Epithelial cell of prostate (primary cell): ENCODE measurements around the gene INSC.

Experiments
- DNase-seq: peaks from one replicate; pipeline ENCODE4 v3.0.0-alpha.2; 2011; ENCODE audit warnings: low read depth, low spot score
- H3K27ac ChIP-seq: fragments of 450-650 bp; 2 replicates; pipeline ENCODE4 v1.5.1; 2017; ENCODE audit warnings: mild to moderate bottlenecking

The INSC gene

GRCh38 chr11:15107730-15108515 lies 6.8 kb upstream of the INSC start:
- H3K27ac ChIP-seq = peak overlapping the region; percentile 89
- DNase-seq = no peak

- H3K27ac ChIP-seq = peak overlapping the region; percentile 89
Measured at GRCh38 chr11:15108592-15109130, 6.1 kb upstream of the INSC start.

GRCh38 chr11:15109602-15110001 lies 5.1 kb upstream of the INSC start:
- no peak for DNase-seq
- no peak overlapping the region for H3K27ac ChIP-seq

More at GRCh38 chr11:15108592-15109130, 6.1 kb upstream of the INSC start:
- no peak for DNase-seq

- no peak for DNase-seq
- no peak overlapping the region for H3K27ac ChIP-seq
Measured at GRCh38 chr11:15111215-15111614, 3.5 kb upstream of the INSC start.

- DNase-seq = no peak
- H3K27ac ChIP-seq = no peak overlapping the region
Measured at GRCh38 chr11:15112131-15112541, 2.6 kb upstream of the INSC start.

- DNase-seq = no peak
- H3K27ac ChIP-seq = no peak overlapping the region
Measured at GRCh38 chr11:15113381-15113780, 1.3 kb upstream of the INSC start.

GRCh38 chr11:15115686-15116085 lies 963 bp downstream of the INSC start:
- H3K27ac ChIP-seq = no peak overlapping the region
- DNase-seq = no peak

- H3K27ac ChIP-seq = no peak overlapping the region
- no peak for DNase-seq
Measured at GRCh38 chr11:15117751-15118150, 3.0 kb downstream of the INSC start.

- no peak overlapping the region for H3K27ac ChIP-seq
- no peak for DNase-seq
Measured at GRCh38 chr11:15118431-15118830, 3.7 kb downstream of the INSC start.

GRCh38 chr11:15119352-15119751 lies 4.6 kb downstream of the INSC start:
- peak overlapping the region; percentile 35 for H3K27ac ChIP-seq
- DNase-seq = no peak

- DNase-seq = no peak
- peak overlapping the region; percentile 35 for H3K27ac ChIP-seq
Measured at GRCh38 chr11:15119826-15120225, 5.1 kb downstream of the INSC start.

GRCh38 chr11:15123849-15124248 lies 9.1 kb downstream of the INSC start:
- DNase-seq = peak; percentile 58
- H3K27ac ChIP-seq = peak overlapping the region; percentile 45

GRCh38 chr11:15124528-15124927 lies 9.8 kb downstream of the INSC start:
- no peak for DNase-seq
- H3K27ac ChIP-seq = peak overlapping the region; percentile 45

- H3K27ac ChIP-seq = peak overlapping the region; percentile 55
- DNase-seq = peak; percentile 60
Measured at GRCh38 chr11:15127341-15127740, 12.6 kb downstream of the INSC start.

- H3K27ac ChIP-seq = no peak overlapping the region
- DNase-seq = no peak
Measured at GRCh38 chr11:15128621-15129020, 13.9 kb downstream of the INSC start.

- DNase-seq = no peak
Measured at GRCh38 chr11:15136166-15136565, 21.4 kb downstream of the INSC start.

GRCh38 chr11:15139096-15139770 lies 24.5 kb downstream of the INSC start:
- H3K27ac ChIP-seq = no peak overlapping the region
- DNase-seq = no peak

More at GRCh38 chr11:15136166-15136565, 21.4 kb downstream of the INSC start:
- H3K27ac ChIP-seq = no peak overlapping the region

- no peak for DNase-seq
- H3K27ac ChIP-seq = no peak overlapping the region
Measured at GRCh38 chr11:15139958-15140659, 25.4 kb downstream of the INSC start.

GRCh38 chr11:15141381-15141780 lies 26.7 kb downstream of the INSC start:
- no peak overlapping the region for H3K27ac ChIP-seq
- no peak for DNase-seq

GRCh38 chr11:15142838-15143237 lies 28.1 kb downstream of the INSC start:
- DNase-seq = no peak
- no peak overlapping the region for H3K27ac ChIP-seq

- H3K27ac ChIP-seq = no peak overlapping the region
- no peak for DNase-seq
Measured at GRCh38 chr11:15143855-15144254, 29.1 kb downstream of the INSC start.
